Pancreas (tissue), 10 donors: Measurements from ENCODE around the gene BACE1. TPM values are rescaled to one million over a fixed set of nuclear protein-coding genes. Genes with fewer than 3 reads are reported as not detected.

ENCODE experiments used
- ATAC-seq, 4 donors: fragments of 200-7000 bp; cut with Tn5 transposase; one replicate each; pipeline versions ENCODE4 v1.8.0 to v1.9.1; 2020; ENCODE audit warnings: mild to moderate bottlenecking in 4 of 4, moderate library complexity in 4 of 4
- DNase-seq, 6 donors: peaks; one replicate each; pipeline ENCODE4 v3.0.0-alpha.2; 2020
- FAIRE-seq: peaks from 2 replicates; lab custom pipeline; 2012; peaks lifted over from hg19 to GRCh38; lab: Jason Lieb, UNC
- H3K27ac ChIP-seq, 4 donors: fragments of 200-600 bp; sonication (generic); 1 replicate in 3 of 4; 2 replicates in 1 of 4; pipeline versions ENCODE4 v1.5.0 to v1.8.0; 2020
- H3K27me3 ChIP-seq, 4 donors: fragments of 200-600 bp; one replicate each; pipeline ENCODE4 v1.8.0; 2021
- H3K36me3 ChIP-seq, 3 donors: fragments of 200-600 bp; sonication (generic) in 1 of 3; one replicate each; pipeline versions ENCODE4 v1.5.0 to v1.8.0; 2020 to 2021
- H3K4me1 ChIP-seq, 3 donors: fragments of 200-600 bp; one replicate each; pipeline ENCODE4 v1.8.0; 2021
- H3K4me3 ChIP-seq, 4 donors: fragments of 200-600 bp; sonication (generic) in 2 of 4; one replicate each; pipeline versions ENCODE4 v1.5.0 to v1.8.0; 2020 to 2021
- H3K9me3 ChIP-seq, 4 donors: fragments of 200-600 bp; one replicate each; pipeline ENCODE4 v1.8.0; 2021
- WGBS, 2 donors: extraction: QIAGEN DNeasy Blood & Tissue Kit; methylation state at CpG; one replicate each; pipeline ENCODE4 v1.1.7; 2013; 5-methylcytosine and 5-hydroxymethylcytosine counted together
- intact Hi-C, 3 donors: fragments of 100-400 bp; cut with DNase I; formaldehyde crosslinking; loops; one replicate each; pipeline versions ENCODE4 v1.11.1 to v1.14.2; 2022
- polyA plus RNA-seq, 2 donors: library from polyadenylated mRNA; stranded (reverse); fragments of 200-250 nt; gene quantifications; one replicate each; pipeline ENCODE4 v1.2.3, GENCODE V29; 2013
- total RNA-seq, 6 donors: library from RNA; stranded (reverse); fragmentation: NEBNext Ultra II Directional in 4 of 6; extraction: Animal tissue kit (Norgen Biotek cat#: 25700) in 4 of 6; gene quantifications; one replicate each; pipeline versions ENCODE4 v1.2.1 to v1.2.4, GENCODE V29; 2021 to 2023
- TF ChIP-seq, protein P1 (sequence below), 4 donors: fragments of 200-600 bp; sonication (generic) in 3 of 4; IDR thresholded peaks; one replicate each; pipeline versions ENCODE4 v1.5.0 to v1.8.0; 2021; ENCODE audit warnings: antibody characterized with exemption in 4 of 4
- donor health status: healthy with polysubstance abuse.
- donor health status: DM: no; HTN: no; CAD: no; lungs with moderate emphysema.
- donor health status: DM: no; HTN: no; CAD: no.
- donor health status: control.
- donor health status: control.
- donor health status: Bipolar disorder and iron deficiency.
- donor health status: DM: yes; HTN: yes; CAD: no.
- donor health status: DM: no; HTN: no; CAD: no.
- donor health status: DM: no; HTN: no; CAD: no.
- donor health status: DM: yes; HTN: yes; CAD: no.

Gene BACE1
- total and polyA plus RNA-seq, 8 donors: 27.8 to 207 (median 103) TPM

DNA sequence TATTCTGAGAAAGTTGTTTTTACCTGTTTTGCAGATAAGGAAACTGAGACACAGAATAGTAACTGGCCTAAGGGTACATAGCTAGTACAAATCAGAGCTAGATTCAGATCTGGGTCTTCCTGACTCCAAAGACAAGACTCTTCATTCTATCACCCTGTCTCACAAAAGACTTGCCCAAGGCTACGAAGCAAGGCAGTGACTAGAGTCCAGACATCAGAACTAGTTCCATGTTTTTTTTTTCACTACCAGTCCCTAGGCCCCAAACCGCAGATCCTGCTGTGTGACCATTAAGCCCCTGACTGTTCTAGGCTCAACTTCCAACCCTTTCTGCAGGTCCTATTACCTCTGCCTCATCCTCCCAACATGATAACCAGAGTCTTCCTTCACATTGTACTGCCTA is 23.4 kb downstream of the BACE1 start:
- no peak overlapping the region for H3K4me3 ChIP-seq
- FAIRE-seq: no peak
- DNase-seq: no peak
- H3K4me1 ChIP-seq: peaks cover 10 to 29% (median 26%) of the 10 kb centered on the region in 3 donors
- H3K27ac ChIP-seq: no peak overlapping the region
- ATAC-seq: no peak
- TF ChIP-seq, protein P1, sequence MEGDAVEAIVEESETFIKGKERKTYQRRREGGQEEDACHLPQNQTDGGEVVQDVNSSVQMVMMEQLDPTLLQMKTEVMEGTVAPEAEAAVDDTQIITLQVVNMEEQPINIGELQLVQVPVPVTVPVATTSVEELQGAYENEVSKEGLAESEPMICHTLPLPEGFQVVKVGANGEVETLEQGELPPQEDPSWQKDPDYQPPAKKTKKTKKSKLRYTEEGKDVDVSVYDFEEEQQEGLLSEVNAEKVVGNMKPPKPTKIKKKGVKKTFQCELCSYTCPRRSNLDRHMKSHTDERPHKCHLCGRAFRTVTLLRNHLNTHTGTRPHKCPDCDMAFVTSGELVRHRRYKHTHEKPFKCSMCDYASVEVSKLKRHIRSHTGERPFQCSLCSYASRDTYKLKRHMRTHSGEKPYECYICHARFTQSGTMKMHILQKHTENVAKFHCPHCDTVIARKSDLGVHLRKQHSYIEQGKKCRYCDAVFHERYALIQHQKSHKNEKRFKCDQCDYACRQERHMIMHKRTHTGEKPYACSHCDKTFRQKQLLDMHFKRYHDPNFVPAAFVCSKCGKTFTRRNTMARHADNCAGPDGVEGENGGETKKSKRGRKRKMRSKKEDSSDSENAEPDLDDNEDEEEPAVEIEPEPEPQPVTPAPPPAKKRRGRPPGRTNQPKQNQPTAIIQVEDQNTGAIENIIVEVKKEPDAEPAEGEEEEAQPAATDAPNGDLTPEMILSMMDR (IDR thresholded peaks at IDR 0.05): no peak
- intact Hi-C loops: no loop called here
- H3K9me3 ChIP-seq: no peaks in the 10 kb centered on the region
- no peaks in the 10 kb centered on the region for H3K27me3 ChIP-seq
- H3K36me3 ChIP-seq: peaks cover 0 to 13% (median 6%) of the 10 kb centered on the region in 3 donors
- 62 to 81% methylated on average over 2 of the region's 2 CpGs for WGBS, 2 donors

- peaks cover 9 to 26% (median 26%) of the 10 kb centered on the region in 3 donors for H3K4me1 ChIP-seq
- peaks cover 0 to 13% (median 6%) of the 10 kb centered on the region in 3 donors for H3K36me3 ChIP-seq
- H3K27ac ChIP-seq: peak within 1 kb of the TSS in 2 of 4 donors; percentile 44 to 45
- TF ChIP-seq, protein P1 (IDR thresholded peaks at IDR 0.05): no peak
- FAIRE-seq (no peak), ATAC-seq (peak; percentile 70 to 72 (median 71)), DNase-seq (peak in 4 of 6 donors; percentile 61 to 80 (median 65))
- H3K4me3 ChIP-seq: no peak within 1 kb of the TSS
- no peaks in the 10 kb centered on the region for H3K9me3 ChIP-seq
- intact Hi-C loops: no loop called here
- H3K27me3 ChIP-seq: no peaks in the 10 kb centered on the region
- WGBS, 2 donors: 48 to 54% methylated on average over 8 of the region's 8 CpGs
These were observed 25.2 kb downstream of the BACE1 start, which contains the start of gene BACE1-AS for GRCh38 chr11:117290809-117291396. Gene BACE1-AS (plus strand): TSS chr11:117291346.

- no peak for FAIRE-seq
- no peaks in the 10 kb centered on the region for H3K9me3 ChIP-seq
- H3K4me1 ChIP-seq: peaks cover 15 to 30% (median 26%) of the 10 kb centered on the region in 3 donors
- no peaks in the 10 kb centered on the region for H3K27me3 ChIP-seq
- ATAC-seq: peak; percentile 61 to 74 (median 72)
- H3K4me3 ChIP-seq: no peak overlapping the region
- TF ChIP-seq, protein P1 (IDR thresholded peaks at IDR 0.05): no peak
- 29 to 40% methylated on average over 1 of the region's 1 CpG for WGBS, 2 donors
- intact Hi-C loops: no loop called here
- DNase-seq: peak in 4 of 6 donors; percentile 33 to 81 (median 76)
- H3K27ac ChIP-seq: peak overlapping the region in 1 of 4 donors; percentile 38
- H3K36me3 ChIP-seq: peaks cover 0 to 9% (median 6%) of the 10 kb centered on the region in 3 donors
These were observed 26.3 kb downstream of the BACE1 start for GRCh38 chr11:117289795-117290194.

GRCh38 chr11:117287668-117288067 is 28.4 kb downstream of the BACE1 start:
- ATAC-seq: no peak
- no peak for FAIRE-seq
- no peak overlapping the region for H3K4me3 ChIP-seq
- peaks cover 0 to 9% (median 6%) of the 10 kb centered on the region in 3 donors for H3K36me3 ChIP-seq
- H3K4me1 ChIP-seq: peaks cover 15 to 32% (median 26%) of the 10 kb centered on the region in 3 donors
- DNase-seq: no peak
- no peak overlapping the region for H3K27ac ChIP-seq
- 39 to 49% methylated on average over 3 of the region's 3 CpGs for WGBS, 2 donors
- TF ChIP-seq, protein P1 (IDR thresholded peaks at IDR 0.05): no peak
- intact Hi-C loops: no loop called here
- no peaks in the 10 kb centered on the region for H3K27me3 ChIP-seq
- no peaks in the 10 kb centered on the region for H3K9me3 ChIP-seq

GRCh38 chr11:117286588-117286987 is 29.5 kb downstream of the BACE1 start:
- Histone ChIP-seq H3K9me3 (no peaks in the 10 kb centered on the region), H3K36me3 (peaks cover 0 to 9% (median 6%) of the 10 kb centered on the region in 3 donors), H3K27ac (peak overlapping the region in 1 of 4 donors; percentile 5), H3K27me3 (no peaks in the 10 kb centered on the region), H3K4me1 (peaks cover 15 to 34% (median 23%) of the 10 kb centered on the region in 3 donors), H3K4me3 (no peak overlapping the region)
- DNase-seq (no peak), ATAC-seq (no peak), FAIRE-seq (no peak)
- WGBS, 2 donors: 36 to 39% methylated on average over 2 of the region's 2 CpGs
- TF ChIP-seq, protein P1 (IDR thresholded peaks at IDR 0.05): no peak
- intact Hi-C loops: no loop called here
